Bronchial epithelial cell (primary cell): ENCODE data around the gene MYH10. TPM values are rescaled to one million over a fixed set of nuclear protein-coding genes. Genes with fewer than 3 reads are reported as not detected.

ENCODE experiments used
- DNase-seq: peaks from one replicate; pipeline ENCODE4 v3.0.0-alpha.2; 2010; ENCODE audit warnings: low read depth
- FAIRE-seq: peaks from 2 replicates; lab custom pipeline; 2011; peaks lifted over from hg19 to GRCh38; lab: Jason Lieb, UNC
- H3K27me3 ChIP-seq: 2 replicates; pipeline ENCODE4 v1.5.1; 2011; ENCODE audit warnings: low read length; ENCODE audit not compliant: control insufficient read depth, insufficient read depth
- H3K36me3 ChIP-seq: 2 replicates; pipeline ENCODE4 v1.5.1; 2011; ENCODE audit warnings: low read length; ENCODE audit not compliant: control insufficient read depth, insufficient read depth
- H3K4me3 ChIP-seq: 2 replicates; pipeline ENCODE4 v1.5.1; 2011; ENCODE audit warnings: mild to moderate bottlenecking, low read depth, low read length, control low read depth
- CTCF ChIP-seq: IDR thresholded peaks from 2 replicates; pipeline ENCODE4 v1.5.1; 2011; ENCODE audit warnings: mild to moderate bottlenecking, moderate library complexity, low read length, control low read depth, inconsistent platforms; ENCODE audit not compliant: insufficient read depth, severe bottlenecking
- total RNA-seq: library from RNA; depleted of rRNA; stranded (reverse); fragments of >200 nt; gene quantifications from 2 replicates; pipeline ENCODE4 v1.2.1, GENCODE V29; 2014

The MYH10 gene
- total RNA-seq, 1 donor from 2014 or later, result 31.6 TPM

- DNase-seq (peak; percentile 64), FAIRE-seq (peak; percentile 32)
- TF ChIP-seq CTCF, result no peak
- H3K4me3 ChIP-seq, result no peak overlapping the region
- no peaks in the 10 kb centered on the region for H3K36me3 ChIP-seq
- H3K27me3 ChIP-seq, result no peaks in the 10 kb centered on the region
These were observed 43.8 kb downstream of the MYH10 start for GRCh38 chr17:8586766-8587165.

DNA sequence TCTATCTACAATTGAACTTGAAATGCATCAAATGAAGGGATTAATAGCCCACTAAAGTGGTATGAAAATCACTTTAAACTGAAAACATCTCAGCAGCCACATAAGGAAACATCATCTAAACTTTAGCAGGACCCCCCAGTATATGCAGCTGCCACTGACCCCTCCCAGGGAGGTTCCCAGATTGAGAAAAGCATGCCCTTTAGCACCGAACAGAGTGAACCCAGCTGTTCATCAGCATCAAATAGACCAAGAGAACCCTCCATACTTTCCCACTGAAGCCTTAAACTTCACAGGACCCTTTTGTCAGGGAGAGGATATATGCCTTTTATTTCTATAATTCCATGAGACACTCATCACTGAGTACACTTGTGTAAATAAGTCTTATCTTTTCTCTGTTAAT is 44.6 kb downstream of the MYH10 start:
- no peaks in the 10 kb centered on the region for H3K36me3 ChIP-seq
- H3K27me3 ChIP-seq, result no peaks in the 10 kb centered on the region
- TF ChIP-seq CTCF, result no peak
- FAIRE-seq (no peak), DNase-seq (no peak)
- H3K4me3 ChIP-seq, result no peak overlapping the region

DNA sequence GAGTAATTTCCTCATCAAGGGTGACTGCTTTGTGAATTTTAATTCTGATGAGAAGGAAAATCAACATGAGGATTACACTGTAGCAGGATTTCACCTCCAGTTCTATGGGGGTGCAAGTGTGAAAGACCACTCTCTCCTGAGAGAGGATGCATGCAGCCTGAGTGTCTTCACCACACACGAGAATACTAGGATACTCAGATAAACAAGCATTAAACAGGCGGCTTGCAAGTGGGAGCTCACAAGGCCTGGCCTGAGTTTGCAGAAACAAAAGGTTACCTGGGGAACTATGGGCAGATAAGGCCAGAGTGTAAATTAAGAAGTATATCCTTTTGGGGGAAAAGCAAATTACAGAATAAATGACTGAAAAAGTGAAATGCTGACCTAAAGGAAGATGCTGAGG is 46.6 kb downstream of the MYH10 start:
- no peaks in the 10 kb centered on the region for H3K36me3 ChIP-seq
- DNase-seq (no peak), FAIRE-seq (no peak)
- no peak for TF ChIP-seq CTCF
- H3K4me3 ChIP-seq, result no peak overlapping the region
- no peaks in the 10 kb centered on the region for H3K27me3 ChIP-seq

- Histone ChIP-seq H3K27me3 (no peaks in the 10 kb centered on the region), H3K4me3 (no peak overlapping the region), H3K36me3 (peaks cover 4% of the 10 kb centered on the region)
- TF ChIP-seq CTCF, result no peak
- peak; percentile 96 for DNase-seq
- FAIRE-seq, result peak; percentile 72
These were observed 49.4 kb downstream of the MYH10 start for GRCh38 chr17:8580952-8581658.

- no peak for TF ChIP-seq CTCF
- Histone ChIP-seq H3K4me3 (no peak overlapping the region), H3K36me3 (peaks cover 5% of the 10 kb centered on the region), H3K27me3 (no peaks in the 10 kb centered on the region)
- no peak for DNase-seq
- no peak for FAIRE-seq
These were observed 52.7 kb downstream of the MYH10 start for GRCh38 chr17:8577868-8578267.
